ENCODE data around the gene KCNE1.
A peak's percentile ranks its signal among the peaks of the same experiment; 100 is the strongest.

Gene KCNE1

GRCh38 chr21:34553151-34553952 lies 41.3 kb upstream of the KCNE1 start:
- TF ChIP-seq ZNF8 (CRISPR knock-in tag; IDR thresholded peaks at IDR 0.05) (no peak), RARB (CRISPR knock-in tag; IDR thresholded peaks at IDR 0.05) (no peak), PPARA (CRISPR knock-in tag; IDR thresholded peaks at IDR 0.05; ENCODE audit: borderline replicate concordance) (no peak), TCF4 (CRISPR knock-in tag; IDR thresholded peaks at IDR 0.05; ENCODE audit: borderline replicate concordance) (no peak), ZNF565 (CRISPR knock-in tag; conservative IDR thresholded peaks at IDR 0.05; ENCODE audit: low read depth) (no peak), ZC3H10 (CRISPR knock-in tag; IDR thresholded peaks at IDR 0.05) (no peak), SNAI2 (CRISPR knock-in tag; IDR thresholded peaks at IDR 0.05) (no peak), CREB5 (CRISPR knock-in tag; IDR thresholded peaks at IDR 0.05; ENCODE audit: low read depth) (no peak), GLIS3 (CRISPR knock-in tag; IDR thresholded peaks at IDR 0.05) (no peak), CSRNP3 (CRISPR knock-in tag; IDR thresholded peaks at IDR 0.05) (no peak), CSDC2 (CRISPR knock-in tag; IDR thresholded peaks at IDR 0.05) (no peak), TOX (CRISPR knock-in tag; IDR thresholded peaks at IDR 0.05; ENCODE audit: borderline replicate concordance) (no peak), ZNF70 (CRISPR knock-in tag; IDR thresholded peaks at IDR 0.05) (no peak), POU6F1 (CRISPR knock-in tag; IDR thresholded peaks at IDR 0.05; ENCODE audit: borderline replicate concordance, low read depth) (no peak), TSHZ2 (CRISPR knock-in tag; IDR thresholded peaks at IDR 0.05) (no peak), OSR1 (CRISPR knock-in tag; IDR thresholded peaks at IDR 0.05) (no peak), ISL1 (CRISPR knock-in tag; IDR thresholded peaks at IDR 0.05) (no peak), ZFP3 (CRISPR knock-in tag; IDR thresholded peaks at IDR 0.05) (no peak)
- ATAC-seq: peak; percentile 91

- peak; percentile 55 for ATAC-seq
Observed at GRCh38 chr21:34552360-34553098, 40.5 kb upstream of the KCNE1 start.

More at GRCh38 chr21:34552360-34553098, 40.5 kb upstream of the KCNE1 start:
- no peak for TF ChIP-seq ZC3H10 (CRISPR knock-in tag; IDR thresholded peaks at IDR 0.05)
- TF ChIP-seq RARB (CRISPR knock-in tag; IDR thresholded peaks at IDR 0.05): no peak
- TF ChIP-seq SNAI2 (CRISPR knock-in tag; IDR thresholded peaks at IDR 0.05): no peak
- TF ChIP-seq PPARA (CRISPR knock-in tag; IDR thresholded peaks at IDR 0.05; ENCODE audit: borderline replicate concordance): no peak
- no peak for TF ChIP-seq GLIS3 (CRISPR knock-in tag; IDR thresholded peaks at IDR 0.05)
- no peak for TF ChIP-seq ZNF565 (CRISPR knock-in tag; conservative IDR thresholded peaks at IDR 0.05; ENCODE audit: low read depth)
- TF ChIP-seq ARNTL (CRISPR knock-in tag; IDR thresholded peaks at IDR 0.05; ENCODE audit: borderline replicate concordance, low read depth): no peak
- no peak for TF ChIP-seq ZFP30 (CRISPR knock-in tag; IDR thresholded peaks at IDR 0.05)
- TF ChIP-seq ZNF70 (CRISPR knock-in tag; IDR thresholded peaks at IDR 0.05): no peak
- no peak for TF ChIP-seq TSHZ2 (CRISPR knock-in tag; IDR thresholded peaks at IDR 0.05)
- TF ChIP-seq ZNF8 (CRISPR knock-in tag; IDR thresholded peaks at IDR 0.05): no peak
- no peak for TF ChIP-seq CREB5 (CRISPR knock-in tag; IDR thresholded peaks at IDR 0.05; ENCODE audit: low read depth)
- no peak for TF ChIP-seq ZFP3 (CRISPR knock-in tag; IDR thresholded peaks at IDR 0.05)
- no peak for TF ChIP-seq OSR1 (CRISPR knock-in tag; IDR thresholded peaks at IDR 0.05)
- TF ChIP-seq TCF4 (CRISPR knock-in tag; IDR thresholded peaks at IDR 0.05; ENCODE audit: borderline replicate concordance): no peak
- no peak for TF ChIP-seq BACH2 (CRISPR knock-in tag; IDR thresholded peaks at IDR 0.05; ENCODE audit: borderline replicate concordance)

Measured in SK-N-SH treated with all-trans-retinoic acid at 6 μM for 48 hours (cell line).